GM21619 (cell line): ENCODE results near the gene VAMP5.
"Not testable (repeated sequence)": the region's sequence is repeated elsewhere in the genome, so short reads cannot be mapped to it uniquely, and the experiment has no call there.

Experiments
- ATAC-seq: cut with Tn5 transposase; IDR thresholded peaks from one replicate; pipeline ENCODE4 v1.9.1; 2021; ENCODE audit not compliant: unreplicated experiment

Gene VAMP5

GRCh38 chr2:85600235-85600575 is 16.0 kb downstream of the VAMP5 start:
- ATAC-seq, result no peak

GRCh38 chr2:85600951-85601770 is 16.9 kb downstream of the VAMP5 start:
- ATAC-seq, result no peak

- peak; percentile 33 for ATAC-seq
Measured at GRCh38 chr2:85601771-85602475, 17.7 kb downstream of the VAMP5 start.

GRCh38 chr2:85602476-85603234 is 18.4 kb downstream of the VAMP5 start, which contains the start of gene TMEM150A:
TMEM150A (minus strand) TSS chr2:85602698; CDS start chr2:85601948, 750 bp downstream.
- peak; percentile 93 for ATAC-seq

GRCh38 chr2:85604133-85604444 is 19.9 kb downstream of the VAMP5 start:
- not testable (repeated sequence) for ATAC-seq

- no peak for ATAC-seq
Measured at GRCh38 chr2:85604568-85605339, 20.5 kb downstream of the VAMP5 start.

- no peak for ATAC-seq
Measured at GRCh38 chr2:85605406-85606115, 21.3 kb downstream of the VAMP5 start.

- ATAC-seq, result no peak
Measured at GRCh38 chr2:85606116-85606455, 21.9 kb downstream of the VAMP5 start.

GRCh38 chr2:85607268-85608215 is 23.3 kb downstream of the VAMP5 start:
- ATAC-seq, result no peak

- peak; percentile 12 for ATAC-seq
Measured at GRCh38 chr2:85611217-85611704, 27.0 kb downstream of the VAMP5 start.

GRCh38 chr2:85611705-85612587 is 27.7 kb downstream of the VAMP5 start, which contains the start of gene C2orf68:
C2orf68 (minus strand) TSS chr2:85612066; CDS start chr2:85611984, 82 bp downstream.
- peak; percentile 69 for ATAC-seq

GRCh38 chr2:85613717-85614515 is 29.7 kb downstream of the VAMP5 start:
- no peak for ATAC-seq

GRCh38 chr2:85614757-85615156 is 30.5 kb downstream of the VAMP5 start:
- ATAC-seq, result not testable (repeated sequence)

GRCh38 chr2:85615413-85615728 is 31.1 kb downstream of the VAMP5 start:
- no peak for ATAC-seq

GRCh38 chr2:85617723-85618122 is 33.5 kb downstream of the VAMP5 start:
- not testable (repeated sequence) for ATAC-seq

- ATAC-seq, result no peak
Measured at GRCh38 chr2:85619617-85620016, 35.4 kb downstream of the VAMP5 start.

- ATAC-seq, result no peak
Measured at GRCh38 chr2:85621338-85621737, 37.1 kb downstream of the VAMP5 start.
